T-helper 1 cell (primary cell): ENCODE measurements around the gene RIN3.

Experiments
- DNase-seq, 5 donors: peaks; one replicate each; pipeline ENCODE4 v3.0.0-alpha.2; 2012 to 2020

RIN3 gene

DNA sequence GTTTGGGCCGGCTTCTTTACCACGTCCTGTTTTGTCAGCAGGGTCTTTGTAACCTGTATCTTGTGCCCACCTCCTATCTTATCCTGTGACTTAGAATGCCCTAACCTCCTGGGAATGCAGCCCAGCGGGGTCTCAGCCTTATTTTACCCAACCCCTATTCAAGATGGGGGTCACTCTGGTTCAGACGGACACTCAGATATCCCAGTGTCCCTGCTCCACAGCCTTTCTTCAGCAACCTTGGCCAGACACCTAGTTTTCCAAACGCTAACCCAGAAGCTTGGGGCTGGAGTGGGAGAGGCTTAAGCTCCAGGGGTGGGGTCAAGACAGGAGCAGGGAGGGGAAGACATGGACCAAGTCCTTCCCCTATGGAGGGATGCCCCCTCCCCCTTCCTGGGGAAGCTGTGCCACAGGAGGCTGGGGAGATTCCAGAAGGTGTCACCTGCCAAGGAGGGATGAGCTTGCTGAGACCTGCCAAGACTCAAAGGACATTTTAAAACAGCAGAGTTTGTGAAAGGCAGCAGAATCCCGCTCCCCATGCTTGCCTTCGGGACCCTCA is 62.2 kb downstream of the RIN3 start:
- DNase-seq = no peak

DNA sequence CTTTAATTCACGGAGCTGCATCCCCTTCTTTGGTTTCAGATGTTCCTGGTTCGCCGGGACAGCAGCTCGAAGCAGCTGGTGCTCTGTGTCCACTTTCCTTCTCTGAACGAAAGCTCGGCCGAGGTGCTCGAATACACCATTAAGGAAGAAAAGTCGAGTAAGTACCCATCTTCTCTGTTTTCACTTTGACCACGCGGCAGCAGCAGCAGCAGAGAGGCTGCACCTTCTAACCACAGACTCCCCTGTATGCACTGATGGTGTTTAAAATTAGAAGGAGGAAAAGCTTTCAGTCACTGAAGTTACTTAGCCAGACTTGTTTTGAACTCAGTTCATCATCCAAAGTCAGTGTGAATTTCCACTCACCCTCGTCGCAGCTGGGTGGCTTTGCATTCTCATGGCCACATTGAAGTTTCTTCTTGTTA is 63.8 kb downstream of the RIN3 start:
- DNase-seq = peak in 1 of 5 donors; percentile 65

DNA sequence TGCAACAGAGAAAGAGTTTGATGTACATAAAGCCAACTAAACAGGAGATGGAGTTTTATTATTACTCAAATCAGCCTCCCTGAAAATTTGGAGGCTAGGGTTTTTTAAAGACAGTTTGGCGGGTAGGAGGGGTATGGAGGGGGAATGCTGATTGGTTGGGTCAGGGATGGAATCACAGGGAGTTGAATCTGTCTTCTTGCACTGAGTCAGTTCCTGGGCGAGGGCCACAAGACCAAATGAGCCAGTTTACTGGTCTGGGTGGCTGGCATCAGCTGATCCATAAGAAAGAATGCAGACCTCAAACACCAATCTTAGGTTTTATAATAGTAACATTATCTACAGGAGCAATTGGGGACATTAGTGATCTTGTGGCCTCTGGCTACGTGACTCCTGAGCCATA is 64.9 kb downstream of the RIN3 start:
- no peak for DNase-seq

DNA sequence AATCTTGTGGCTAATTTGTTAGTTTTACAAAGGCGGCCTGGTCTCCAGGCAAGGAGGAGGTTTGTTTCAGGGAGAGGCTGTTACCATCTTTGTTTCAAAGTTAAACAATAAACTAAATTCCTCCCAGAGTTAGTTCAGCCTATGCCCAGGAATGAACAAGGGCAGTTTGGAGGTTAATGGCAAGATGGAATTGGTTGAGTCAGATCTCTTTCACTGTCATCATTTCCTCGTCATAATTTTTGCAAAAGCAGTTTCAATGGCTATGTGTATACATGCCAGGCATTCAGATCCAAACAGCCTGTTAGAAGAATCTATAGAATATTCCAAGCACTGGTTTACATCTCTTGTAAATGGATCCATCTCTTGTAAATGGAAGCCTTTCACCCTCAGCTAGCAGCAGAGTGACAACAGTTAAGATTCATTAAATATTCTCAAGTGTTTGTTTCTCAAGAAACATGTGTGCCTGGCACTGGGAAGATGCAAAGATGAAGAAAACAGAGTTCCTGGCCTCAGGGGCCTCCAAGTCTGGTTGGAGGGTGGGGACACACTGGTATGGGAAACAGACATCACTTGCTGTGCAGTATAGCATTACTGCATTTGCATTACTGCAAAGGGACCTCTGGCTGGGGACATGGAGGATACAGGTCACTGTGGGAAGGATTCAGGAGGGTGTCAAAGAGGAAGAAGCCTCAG is 65.8 kb downstream of the RIN3 start:
- no peak for DNase-seq

DNA sequence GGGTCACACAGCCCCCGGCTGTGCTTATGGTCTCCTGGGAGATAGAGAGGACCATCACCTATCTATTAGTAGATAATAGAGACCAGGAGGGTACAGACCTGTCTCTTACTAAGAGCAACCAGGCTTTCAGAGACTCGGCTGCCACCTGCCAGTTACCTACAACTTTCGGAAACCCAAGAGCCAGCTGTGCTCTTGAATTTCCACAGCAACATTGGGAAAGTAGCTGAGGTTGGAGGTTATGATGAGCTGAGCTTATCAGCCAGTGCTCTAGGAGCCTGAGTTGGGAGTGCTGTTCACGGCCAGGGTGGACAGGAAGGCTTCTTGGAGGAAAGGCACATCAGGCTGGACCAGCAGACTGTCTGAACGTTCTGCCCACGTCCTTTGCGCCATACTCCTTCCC is 67.6 kb downstream of the RIN3 start:
- no peak for DNase-seq

DNA sequence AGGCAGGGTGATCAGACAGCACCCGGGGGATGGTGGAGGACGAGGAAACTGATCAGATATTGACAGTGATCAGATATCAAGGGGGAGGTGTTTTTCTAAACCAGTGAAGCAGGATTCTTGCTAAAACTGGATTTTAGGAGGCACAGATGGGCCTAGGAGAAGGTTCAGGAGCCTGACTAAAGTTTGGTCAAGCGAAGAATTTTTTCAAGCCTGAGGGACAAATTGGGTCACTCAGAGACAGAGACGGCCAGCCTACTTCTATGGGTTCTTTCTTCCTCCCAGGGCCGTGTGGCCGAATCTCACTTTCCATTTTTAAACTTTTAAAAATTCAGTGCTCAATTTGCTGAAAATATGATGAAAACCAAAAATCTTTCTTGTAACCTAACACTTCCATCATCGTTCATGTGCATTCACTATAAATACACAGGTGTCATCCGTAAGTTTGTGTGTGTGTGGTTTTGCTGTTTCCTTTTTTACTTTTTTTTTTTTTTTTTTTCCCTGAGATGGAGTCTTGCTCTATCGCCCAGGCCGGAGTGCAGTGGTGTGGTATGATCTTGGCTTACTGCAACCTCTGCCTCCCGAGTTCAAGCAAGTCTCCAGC is 68.5 kb downstream of the RIN3 start:
- DNase-seq = no peak

DNA sequence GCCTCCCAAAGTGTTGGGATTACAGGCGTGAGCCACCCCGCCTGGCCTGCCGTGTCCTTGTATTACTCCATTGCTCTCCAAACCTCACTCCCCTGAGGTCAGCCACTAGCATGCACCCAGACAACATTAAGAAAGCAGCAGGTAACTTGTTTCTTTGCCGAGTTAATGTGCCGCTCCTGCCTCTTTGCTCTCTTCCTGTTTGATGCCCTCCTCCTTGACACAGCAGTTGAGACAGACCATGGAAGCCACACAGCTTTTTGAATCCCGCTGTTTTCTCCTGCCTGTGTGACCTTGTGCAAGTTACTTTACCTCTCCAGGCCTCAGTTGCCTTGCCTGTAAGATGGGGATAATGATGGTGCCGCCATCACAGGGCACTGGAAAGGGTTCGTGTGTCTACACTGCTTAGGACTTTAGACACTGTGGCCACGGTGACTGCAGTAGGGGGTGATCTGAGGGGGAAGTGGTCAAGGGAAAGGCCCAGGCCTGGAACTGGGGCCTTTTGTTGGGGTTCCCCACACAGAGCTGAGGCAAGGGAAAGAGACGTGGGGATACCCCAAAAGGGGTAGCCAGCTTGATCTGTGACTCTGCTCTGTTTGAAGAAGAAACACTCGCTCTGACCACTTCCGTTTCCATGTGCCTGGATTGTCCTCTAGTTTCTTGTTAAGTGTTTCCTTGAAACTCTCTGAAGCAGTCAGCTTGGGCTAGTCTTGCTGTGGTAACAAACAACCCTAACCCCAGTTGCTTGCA is 69.3 kb downstream of the RIN3 start:
- DNase-seq = peak in 1 of 5 donors; percentile 44

DNA sequence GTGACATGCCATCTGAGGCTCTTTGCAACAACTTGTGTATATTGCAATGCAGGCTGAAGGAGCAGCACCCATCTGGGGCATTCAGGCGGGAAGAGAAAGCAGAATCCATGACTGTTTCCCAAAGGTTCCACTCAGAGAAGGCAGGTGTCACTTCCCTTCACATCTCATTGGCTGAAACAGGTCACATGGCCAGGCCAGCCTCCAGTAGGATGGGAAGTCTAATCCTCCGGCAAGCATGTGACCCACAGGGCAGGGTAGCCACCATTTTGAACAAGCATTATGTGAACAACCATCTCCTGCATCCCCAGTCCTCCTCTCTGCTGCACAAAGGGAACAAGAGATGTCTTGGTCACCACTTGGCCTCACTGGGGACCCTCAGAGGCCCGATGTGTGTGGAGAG is 70.6 kb downstream of the RIN3 start:
- DNase-seq = no peak

DNA sequence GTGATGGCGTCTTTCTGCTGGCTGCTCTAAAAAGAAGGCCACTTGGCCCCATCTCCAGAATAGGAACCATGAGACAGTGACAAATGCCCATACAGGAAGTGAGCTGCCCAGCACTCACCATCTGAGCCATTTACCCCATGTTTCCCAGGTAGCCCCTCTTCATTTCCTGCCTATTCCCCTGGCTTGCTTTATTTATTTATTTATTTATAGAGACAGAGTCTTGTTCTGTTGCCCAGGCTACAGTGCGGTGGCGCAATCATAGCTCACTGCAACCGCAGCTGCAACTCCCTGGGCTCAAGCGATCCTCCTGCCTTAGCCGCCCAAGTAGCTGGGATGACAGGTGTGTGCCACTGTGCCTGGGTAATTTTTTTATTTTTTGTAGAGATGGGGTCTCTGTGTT is 71.2 kb downstream of the RIN3 start:
- no peak for DNase-seq

DNA sequence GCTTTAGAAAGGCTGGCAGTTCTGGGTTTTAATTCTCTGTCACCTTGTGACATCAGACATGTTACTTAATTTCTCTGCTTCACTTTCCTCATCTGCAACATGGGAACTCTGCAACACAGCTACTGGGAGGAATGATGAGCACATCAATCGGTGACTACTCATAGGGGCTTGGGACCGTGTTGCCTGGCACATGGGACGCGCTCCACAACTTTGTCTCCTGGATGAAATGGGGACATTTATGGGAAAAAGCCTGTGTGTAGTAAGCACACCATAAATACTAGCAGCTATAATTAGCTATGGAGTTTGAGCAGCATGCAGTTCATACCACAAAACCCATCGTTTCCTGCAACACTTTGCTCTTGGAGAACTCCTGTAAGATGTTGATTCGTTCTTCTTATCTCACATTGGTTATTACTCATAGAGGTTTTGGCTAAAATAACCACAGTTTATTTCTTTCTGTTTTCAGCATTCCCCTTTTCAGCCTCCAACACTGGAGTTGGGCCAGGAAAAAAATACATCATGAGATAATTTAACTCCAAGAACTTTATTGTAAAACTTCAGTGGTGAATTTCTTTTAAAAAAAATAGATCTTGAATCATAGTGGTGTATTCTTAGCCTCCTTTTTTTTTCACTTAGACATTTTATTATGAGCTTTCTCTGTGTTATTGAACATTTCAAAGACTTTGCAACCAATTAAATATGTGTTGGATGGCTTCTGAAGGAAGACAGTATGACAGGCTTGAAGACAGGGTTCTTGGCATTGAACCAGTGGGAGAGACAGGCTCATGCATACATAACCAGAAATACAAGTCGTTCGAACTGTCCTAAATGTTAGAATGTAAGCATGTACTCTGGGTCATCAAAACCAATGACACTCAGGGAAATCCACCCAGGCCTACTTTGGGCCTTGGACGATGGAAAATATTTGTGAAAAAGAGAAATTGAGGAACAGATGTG is 72.7 kb downstream of the RIN3 start:
- DNase-seq = peak in 2 of 5 donors; percentile 21 to 77

DNA sequence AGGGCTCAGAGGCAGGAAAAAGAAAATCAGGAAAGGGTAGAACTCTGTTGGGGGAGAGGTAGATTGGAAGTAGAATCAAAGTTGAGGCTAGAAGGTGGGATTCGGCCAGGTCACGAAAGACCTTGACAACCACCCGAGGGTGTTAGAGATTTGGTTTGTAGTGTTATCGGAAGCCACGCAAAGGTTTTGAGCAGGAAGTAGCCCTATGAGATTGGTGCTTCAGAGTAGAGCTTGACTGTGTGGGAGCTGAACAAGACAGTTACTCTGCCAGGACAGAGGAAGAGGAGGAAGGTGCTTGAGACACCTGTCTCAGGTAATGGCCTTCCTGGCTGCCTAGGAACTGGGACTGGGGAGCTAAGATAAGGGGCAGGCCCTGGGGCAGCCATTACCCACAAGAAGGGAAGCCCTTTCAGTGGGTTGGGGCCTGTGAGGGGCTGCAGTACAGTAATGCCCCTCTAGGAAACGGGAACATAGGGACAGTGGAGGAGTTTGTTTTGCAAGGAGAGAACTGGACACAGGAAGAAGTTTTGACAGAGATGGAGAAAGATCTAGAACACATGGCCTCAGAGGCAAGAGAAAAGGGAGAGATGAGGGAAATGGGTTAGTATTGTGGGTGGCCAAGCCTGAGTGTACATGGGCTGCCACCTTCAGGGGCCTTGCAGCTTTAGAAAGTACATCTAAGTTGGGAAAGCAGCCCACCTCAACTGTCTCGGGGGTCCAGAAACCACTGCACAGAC is 73.5 kb downstream of the RIN3 start:
- DNase-seq = no peak

DNA sequence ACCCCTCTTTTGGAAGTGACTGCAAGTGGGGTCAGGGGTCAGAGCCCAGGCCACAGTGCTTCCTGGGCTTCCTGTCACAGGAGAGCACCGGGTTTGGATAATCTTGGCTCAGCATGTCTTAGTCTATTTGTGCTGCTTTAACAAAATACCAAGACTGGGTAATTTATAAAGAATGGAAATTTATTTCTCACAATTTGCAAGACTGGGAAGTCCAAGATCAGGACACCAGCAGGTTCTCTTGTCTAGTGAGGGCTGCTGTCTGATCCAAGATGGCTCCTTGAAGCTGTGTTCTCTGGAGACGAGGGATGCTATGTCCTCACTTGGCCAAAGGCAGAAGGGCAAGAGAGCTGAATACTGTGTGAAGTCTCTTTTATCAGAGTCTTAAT is 74.1 kb downstream of the RIN3 start:
- DNase-seq = no peak

DNA sequence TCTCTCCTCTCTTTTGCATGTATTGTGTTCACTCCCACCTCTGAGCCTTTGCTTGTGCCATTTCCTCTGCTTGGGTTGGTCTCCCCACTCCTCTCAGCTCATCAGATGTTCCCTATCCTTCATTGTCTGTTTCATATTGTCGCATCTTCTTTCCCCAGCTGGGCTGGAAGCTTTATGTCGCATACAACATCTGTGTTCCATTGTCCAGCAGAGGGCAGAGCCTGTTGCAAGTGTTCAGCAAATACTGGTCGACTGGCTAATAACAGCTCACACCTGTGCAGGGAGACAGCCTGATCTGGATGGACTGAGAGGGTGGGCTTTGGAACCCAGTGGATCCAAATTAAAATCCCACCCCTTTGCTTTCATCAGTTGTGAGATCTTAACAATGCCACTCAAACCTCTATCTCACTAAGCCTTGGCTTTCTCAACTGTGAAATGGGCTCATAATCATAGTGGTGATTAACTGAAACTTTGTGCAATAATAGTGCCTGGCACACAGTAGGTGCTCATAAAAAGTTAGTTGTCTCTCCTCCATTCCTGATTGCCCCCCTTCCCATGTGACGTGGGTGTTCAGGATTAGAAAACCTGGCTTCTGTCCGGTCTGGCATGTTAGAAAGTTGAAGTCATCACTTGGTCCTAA is 75.8 kb downstream of the RIN3 start:
- DNase-seq = no peak

DNA sequence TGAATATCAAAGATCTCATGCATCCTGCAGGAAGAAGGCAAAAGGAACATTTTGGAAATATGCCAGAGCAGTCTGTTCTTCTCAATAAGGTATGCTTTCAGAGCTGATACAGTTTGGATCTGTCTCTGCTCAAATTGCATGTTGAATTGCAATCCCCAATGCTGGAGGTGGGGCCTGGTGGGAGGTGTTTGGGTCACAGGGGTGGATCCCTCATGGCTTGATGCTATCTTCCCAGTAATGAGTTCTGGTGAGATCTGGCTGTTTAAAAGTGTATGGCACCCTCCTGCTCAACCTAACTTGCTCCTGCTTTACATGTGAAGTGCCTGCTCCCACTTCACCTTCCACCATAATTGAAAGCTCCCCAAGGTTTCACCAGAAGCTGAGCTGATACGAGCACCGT is 76.6 kb downstream of the RIN3 start:
- no peak for DNase-seq

DNA sequence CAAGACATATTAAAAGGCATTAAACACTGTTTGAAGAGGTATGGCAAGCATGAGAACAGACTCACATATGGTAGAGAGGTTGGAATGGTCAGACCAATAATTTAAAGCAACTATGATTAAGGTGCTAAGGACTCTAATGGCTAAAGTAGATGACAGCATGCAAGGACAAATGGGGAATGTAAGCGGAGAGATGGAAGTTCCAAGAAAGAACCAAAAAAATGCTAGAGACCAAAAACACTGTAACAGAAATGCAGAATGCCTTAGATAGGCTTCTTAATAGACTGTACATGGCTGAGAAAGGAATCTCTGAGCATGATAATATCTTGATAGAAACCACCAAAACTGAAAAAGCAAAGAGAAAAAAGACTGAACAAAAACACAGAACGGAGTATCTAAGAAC is 77.4 kb downstream of the RIN3 start:
- no peak for DNase-seq

DNA sequence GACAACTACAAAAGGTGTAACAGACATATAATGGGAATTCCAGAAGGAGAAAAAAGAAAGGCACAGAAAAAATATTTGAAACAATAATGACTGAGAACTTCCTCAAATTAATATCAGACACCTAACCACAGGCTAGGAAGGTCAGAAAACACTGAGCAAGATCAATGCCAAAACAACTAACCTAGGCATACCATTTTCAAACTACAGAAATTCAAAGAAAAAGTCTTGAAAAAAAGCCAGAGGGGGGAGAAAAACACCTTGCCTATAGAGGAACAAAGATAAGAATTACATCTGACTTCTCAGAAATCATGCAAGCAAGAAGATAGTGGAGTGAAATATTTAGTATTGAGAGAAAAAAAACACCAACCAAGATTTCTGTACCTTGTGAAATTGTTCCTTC is 77.8 kb downstream of the RIN3 start:
- no peak for DNase-seq

DNA sequence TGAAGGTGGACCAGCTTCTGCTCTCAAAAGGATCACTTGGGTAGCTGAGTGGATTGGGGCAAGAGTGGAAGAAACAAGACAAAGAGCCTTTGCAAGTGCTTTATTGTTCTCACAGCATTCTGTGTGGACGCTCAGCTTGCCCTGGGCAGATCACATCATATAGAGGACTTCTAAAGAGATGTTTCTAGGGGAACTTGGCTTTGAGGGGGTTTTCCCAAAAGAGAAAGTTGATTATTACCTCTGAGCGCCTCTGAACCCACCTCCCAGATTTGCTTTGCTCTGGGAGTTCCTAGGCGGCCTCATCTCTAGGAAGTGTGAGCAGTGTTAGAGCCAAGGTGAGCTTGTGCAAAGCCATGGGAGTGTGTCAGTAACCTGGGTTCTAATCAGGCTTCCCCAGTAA is 81.7 kb downstream of the RIN3 start:
- DNase-seq = no peak

DNA sequence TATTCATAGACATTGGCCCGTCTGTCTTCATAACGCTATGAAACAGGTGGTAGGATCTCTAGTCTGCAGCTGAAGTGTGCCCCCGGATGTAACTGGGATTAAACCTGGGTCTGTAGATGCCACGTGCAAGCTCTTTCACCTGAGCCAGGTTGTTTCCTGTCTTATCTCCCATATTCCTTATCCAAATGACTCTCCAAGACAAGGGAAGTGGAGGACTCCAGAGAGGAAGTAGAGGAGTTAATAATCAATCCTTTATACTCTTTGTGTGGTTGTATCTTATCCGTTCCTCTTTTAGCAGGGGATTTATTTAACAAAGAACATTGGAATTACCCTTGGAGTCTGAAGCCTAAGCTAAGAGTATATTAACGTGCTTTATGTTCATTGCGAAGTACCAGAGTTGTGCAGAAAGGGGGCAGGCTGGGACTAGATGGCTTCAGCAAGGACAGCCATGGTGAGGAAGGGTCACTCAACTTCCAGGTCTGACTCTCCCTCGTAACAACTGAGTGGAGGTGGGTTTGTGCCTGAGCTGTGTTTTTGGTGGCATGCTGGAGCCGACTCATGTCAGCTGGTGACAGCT is 82.8 kb downstream of the RIN3 start:
- no peak for DNase-seq

DNA sequence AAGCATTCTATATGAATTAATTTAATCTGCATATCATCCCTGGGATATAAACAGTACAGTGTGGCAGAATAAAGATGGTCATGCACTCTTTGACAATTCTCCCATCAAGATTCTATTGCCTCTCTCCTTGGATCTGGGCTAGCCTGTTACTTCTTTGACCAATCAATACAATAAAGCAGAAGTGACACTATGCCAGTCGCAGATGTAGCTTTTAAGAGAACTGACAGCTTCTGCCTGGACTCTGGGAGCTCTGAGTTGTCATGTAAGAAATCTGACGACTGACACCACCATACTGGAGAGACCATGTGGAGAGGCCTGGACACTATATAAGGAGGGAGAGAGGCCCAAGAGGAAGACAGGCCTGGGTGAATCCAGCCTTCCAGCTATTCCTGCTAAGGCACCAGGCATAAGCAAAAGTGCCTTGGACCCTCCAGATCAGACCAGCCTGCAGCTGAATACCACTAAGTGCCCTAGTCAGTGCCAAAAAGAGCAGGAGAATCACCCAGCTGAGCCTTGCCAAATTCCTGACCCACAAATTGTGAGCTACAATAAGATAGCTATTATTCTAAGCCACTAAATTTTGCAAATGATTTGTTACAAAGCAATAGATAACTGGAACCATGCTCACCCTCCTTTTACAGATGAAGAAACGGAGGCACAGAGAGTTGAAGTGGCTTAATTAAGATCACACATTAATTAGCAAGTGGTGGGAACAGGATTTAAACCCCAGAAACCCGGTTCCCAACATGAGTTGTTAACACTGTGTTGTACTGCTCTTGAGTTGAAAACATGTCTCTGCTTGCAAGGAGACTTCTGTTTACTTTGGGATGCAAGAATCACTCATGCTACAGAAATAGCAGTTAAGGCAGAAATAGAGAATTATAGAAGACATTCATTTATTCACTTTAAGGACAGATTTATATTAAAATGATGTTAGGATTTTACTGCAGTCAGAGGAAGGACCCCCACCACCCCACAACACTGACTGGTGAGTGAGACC is 84.6 kb downstream of the RIN3 start:
- DNase-seq = no peak

DNA sequence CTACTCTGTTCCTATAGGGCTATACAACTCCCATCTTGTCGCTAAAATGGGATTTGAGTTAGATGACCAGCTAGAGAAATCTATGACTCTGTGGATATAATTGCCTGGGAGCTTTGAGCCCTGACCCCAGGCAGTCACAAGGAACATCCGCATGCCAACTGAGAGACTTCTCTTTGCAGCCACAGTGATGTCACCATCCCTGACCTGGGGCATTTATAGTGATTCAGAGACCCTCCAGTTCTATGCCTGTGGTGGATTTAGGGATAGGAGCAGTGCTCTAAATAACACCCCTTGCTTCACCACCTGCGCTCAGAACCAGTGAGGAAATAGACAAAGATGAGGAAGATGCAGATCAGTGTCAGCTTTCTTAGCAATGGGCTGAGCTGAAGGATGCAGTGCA is 86.2 kb downstream of the RIN3 start:
- DNase-seq = no peak
